DOHH2 (cell line): ENCODE data around the gene DOCK1.

Source experiments
- EZH2phosphoT487 ChIP-seq: fragments of 200-600 bp; sonication (generic); IDR thresholded peaks from 2 replicates; pipeline ENCODE4 v1.6.1; 2017; ENCODE audit warnings: borderline replicate concordance, mild to moderate bottlenecking, antibody characterized with exemption, low read length, moderate library complexity, mixed read lengths
- TF ChIP-seq, protein P1 (sequence below): fragments of 200-600 bp; sonication (generic); IDR thresholded peaks from one replicate; pipeline ENCODE4 v1.5.1; 2014; ENCODE audit warnings: antibody characterized with exemption, mild to moderate bottlenecking, low read depth, low read length; ENCODE audit not compliant: poor library complexity, severe bottlenecking

DNA sequence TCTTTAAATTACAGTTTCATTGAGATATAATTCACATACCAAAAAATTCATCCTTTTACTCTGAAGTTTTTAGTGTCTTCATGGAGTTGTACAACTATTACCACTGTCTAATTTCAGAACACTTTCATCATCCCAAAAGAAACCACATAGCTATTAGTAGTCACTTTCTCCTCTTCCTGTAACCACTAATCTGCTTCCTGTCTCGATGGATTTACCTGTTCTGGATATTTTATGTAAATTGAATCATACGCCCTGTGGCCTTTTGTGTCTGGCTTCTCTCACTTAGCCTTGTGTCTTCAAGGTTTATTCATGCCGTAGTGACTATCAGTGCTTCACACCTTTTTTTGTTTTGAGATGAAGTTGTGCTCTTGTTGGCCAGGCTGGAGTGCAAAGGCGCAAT is 135.5 kb downstream of the DOCK1 start:
- no peak for TF ChIP-seq EZH2phosphoT487
- TF ChIP-seq, protein P1, sequence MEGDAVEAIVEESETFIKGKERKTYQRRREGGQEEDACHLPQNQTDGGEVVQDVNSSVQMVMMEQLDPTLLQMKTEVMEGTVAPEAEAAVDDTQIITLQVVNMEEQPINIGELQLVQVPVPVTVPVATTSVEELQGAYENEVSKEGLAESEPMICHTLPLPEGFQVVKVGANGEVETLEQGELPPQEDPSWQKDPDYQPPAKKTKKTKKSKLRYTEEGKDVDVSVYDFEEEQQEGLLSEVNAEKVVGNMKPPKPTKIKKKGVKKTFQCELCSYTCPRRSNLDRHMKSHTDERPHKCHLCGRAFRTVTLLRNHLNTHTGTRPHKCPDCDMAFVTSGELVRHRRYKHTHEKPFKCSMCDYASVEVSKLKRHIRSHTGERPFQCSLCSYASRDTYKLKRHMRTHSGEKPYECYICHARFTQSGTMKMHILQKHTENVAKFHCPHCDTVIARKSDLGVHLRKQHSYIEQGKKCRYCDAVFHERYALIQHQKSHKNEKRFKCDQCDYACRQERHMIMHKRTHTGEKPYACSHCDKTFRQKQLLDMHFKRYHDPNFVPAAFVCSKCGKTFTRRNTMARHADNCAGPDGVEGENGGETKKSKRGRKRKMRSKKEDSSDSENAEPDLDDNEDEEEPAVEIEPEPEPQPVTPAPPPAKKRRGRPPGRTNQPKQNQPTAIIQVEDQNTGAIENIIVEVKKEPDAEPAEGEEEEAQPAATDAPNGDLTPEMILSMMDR = no peak
